ENCODE results near the gene PRELP. TPM values are rescaled to one million over a fixed set of nuclear protein-coding genes. Genes with fewer than 3 reads are reported as not detected.

Gene PRELP
- total and polyA plus RNA-seq, 2 of the 8 experiments (the other 6 are each of a cell fraction or from before 2014, with no cell fraction given), result 0.13 to 0.23 TPM

- TF ChIP-seq ATF2 (IDR thresholded peaks at IDR 0.05; ENCODE audit: low read length), result no peak
- no peak for TF ChIP-seq SIRT6 (IDR thresholded peaks at IDR 0.05; ENCODE audit: low read length)
These were observed 48.5 kb downstream of the PRELP start (continued) for GRCh38 chr1:203524152-203524551.
